Measurements from ENCODE around the gene TUBB4B.

DNA sequence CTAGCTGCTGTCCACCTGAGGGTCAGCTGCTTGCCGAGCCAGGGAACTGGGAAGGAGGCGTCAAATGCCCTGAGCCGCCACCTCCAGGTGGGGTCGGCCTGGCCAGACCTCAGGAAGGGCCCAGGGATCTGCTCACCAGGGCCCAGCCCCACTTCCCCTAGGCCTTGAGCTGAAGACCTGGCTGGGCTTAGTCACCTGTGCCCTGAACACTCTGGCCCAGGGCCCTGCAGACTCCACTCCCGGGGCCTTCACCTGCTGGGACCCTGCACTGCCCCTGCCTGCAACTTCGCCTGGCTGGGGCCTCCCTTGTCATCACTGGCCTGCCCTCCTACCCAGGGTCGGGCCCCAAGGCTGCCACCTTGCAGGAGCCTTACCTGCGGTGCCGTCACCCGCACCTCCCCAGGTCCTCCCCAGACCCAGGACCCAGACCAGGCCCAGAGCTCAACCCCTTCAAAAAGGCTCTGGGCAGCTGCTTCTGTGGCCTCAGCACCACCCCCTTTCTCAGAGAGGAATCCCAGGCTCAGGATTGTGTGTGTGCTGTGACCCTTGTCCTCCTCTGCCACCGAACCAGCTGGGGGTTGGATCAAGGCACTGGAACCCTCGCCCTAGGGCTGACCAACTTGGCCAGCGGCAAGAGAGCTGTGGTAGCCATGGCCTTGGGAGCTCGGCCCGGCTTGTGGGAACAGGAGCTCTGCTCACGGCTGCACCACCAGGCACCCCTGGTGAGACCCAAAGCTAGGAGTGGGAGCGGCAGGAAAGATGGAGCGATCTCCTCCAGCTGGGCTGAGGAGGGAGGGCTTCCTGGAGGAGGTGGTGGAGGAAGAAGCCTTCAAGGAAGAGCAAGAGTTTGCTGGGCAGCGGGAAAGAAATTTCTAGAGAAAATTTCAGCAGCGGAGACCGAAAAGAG lies 12.9 kb downstream of the TUBB4B start:
- TF ChIP-seq, protein P1, sequence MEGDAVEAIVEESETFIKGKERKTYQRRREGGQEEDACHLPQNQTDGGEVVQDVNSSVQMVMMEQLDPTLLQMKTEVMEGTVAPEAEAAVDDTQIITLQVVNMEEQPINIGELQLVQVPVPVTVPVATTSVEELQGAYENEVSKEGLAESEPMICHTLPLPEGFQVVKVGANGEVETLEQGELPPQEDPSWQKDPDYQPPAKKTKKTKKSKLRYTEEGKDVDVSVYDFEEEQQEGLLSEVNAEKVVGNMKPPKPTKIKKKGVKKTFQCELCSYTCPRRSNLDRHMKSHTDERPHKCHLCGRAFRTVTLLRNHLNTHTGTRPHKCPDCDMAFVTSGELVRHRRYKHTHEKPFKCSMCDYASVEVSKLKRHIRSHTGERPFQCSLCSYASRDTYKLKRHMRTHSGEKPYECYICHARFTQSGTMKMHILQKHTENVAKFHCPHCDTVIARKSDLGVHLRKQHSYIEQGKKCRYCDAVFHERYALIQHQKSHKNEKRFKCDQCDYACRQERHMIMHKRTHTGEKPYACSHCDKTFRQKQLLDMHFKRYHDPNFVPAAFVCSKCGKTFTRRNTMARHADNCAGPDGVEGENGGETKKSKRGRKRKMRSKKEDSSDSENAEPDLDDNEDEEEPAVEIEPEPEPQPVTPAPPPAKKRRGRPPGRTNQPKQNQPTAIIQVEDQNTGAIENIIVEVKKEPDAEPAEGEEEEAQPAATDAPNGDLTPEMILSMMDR (conservative IDR thresholded peaks at IDR 0.05; ENCODE audit: low read depth, low read length): no peak
- no peak for TF ChIP-seq POLR2A (IDR thresholded peaks at IDR 0.05; ENCODE audit: low read depth, low read length)
- no peak for TF ChIP-seq RAD21 (IDR thresholded peaks at IDR 0.05; ENCODE audit: low read length)
- no peak for TF ChIP-seq SMC3 (IDR thresholded peaks at IDR 0.05; ENCODE audit: low read depth, low read length)
- TF ChIP-seq MXI1 (IDR thresholded peaks at IDR 0.05; ENCODE audit: borderline replicate concordance, low read depth, low read length): no peak
- no peak for TF ChIP-seq MAZ (IDR thresholded peaks at IDR 0.05; ENCODE audit: borderline replicate concordance, low read depth, low read length)
- no peak for TF ChIP-seq BHLHE40 (IDR thresholded peaks at IDR 0.05; ENCODE audit: low read depth, low read length)
- no peak for TF ChIP-seq FOS (IDR thresholded peaks at IDR 0.05; ENCODE audit: low read depth, low read length)
- TF ChIP-seq, protein P2, sequence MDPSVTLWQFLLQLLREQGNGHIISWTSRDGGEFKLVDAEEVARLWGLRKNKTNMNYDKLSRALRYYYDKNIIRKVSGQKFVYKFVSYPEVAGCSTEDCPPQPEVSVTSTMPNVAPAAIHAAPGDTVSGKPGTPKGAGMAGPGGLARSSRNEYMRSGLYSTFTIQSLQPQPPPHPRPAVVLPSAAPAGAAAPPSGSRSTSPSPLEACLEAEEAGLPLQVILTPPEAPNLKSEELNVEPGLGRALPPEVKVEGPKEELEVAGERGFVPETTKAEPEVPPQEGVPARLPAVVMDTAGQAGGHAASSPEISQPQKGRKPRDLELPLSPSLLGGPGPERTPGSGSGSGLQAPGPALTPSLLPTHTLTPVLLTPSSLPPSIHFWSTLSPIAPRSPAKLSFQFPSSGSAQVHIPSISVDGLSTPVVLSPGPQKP (IDR thresholded peaks at IDR 0.05; ENCODE audit: borderline replicate concordance, low read depth, low read length): no peak
- no peak for TF ChIP-seq CEBPB (IDR thresholded peaks at IDR 0.05; ENCODE audit: low read depth, low read length)
- TF ChIP-seq, protein P3, sequence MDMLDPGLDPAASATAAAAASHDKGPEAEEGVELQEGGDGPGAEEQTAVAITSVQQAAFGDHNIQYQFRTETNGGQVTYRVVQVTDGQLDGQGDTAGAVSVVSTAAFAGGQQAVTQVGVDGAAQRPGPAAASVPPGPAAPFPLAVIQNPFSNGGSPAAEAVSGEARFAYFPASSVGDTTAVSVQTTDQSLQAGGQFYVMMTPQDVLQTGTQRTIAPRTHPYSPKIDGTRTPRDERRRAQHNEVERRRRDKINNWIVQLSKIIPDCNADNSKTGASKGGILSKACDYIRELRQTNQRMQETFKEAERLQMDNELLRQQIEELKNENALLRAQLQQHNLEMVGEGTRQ (IDR thresholded peaks at IDR 0.05; ENCODE audit: low read depth, low read length): no peak
- TF ChIP-seq MAFK (IDR thresholded peaks at IDR 0.05; ENCODE audit: low read depth, low read length): no peak

Measured in IMR-90 (cell line).